ENCODE results near the gene ESYT3.

Gene ESYT3, protein sequence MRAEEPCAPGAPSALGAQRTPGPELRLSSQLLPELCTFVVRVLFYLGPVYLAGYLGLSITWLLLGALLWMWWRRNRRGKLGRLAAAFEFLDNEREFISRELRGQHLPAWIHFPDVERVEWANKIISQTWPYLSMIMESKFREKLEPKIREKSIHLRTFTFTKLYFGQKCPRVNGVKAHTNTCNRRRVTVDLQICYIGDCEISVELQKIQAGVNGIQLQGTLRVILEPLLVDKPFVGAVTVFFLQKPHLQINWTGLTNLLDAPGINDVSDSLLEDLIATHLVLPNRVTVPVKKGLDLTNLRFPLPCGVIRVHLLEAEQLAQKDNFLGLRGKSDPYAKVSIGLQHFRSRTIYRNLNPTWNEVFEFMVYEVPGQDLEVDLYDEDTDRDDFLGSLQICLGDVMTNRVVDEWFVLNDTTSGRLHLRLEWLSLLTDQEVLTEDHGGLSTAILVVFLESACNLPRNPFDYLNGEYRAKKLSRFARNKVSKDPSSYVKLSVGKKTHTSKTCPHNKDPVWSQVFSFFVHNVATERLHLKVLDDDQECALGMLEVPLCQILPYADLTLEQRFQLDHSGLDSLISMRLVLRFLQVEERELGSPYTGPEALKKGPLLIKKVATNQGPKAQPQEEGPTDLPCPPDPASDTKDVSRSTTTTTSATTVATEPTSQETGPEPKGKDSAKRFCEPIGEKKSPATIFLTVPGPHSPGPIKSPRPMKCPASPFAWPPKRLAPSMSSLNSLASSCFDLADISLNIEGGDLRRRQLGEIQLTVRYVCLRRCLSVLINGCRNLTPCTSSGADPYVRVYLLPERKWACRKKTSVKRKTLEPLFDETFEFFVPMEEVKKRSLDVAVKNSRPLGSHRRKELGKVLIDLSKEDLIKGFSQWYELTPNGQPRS

DNA sequence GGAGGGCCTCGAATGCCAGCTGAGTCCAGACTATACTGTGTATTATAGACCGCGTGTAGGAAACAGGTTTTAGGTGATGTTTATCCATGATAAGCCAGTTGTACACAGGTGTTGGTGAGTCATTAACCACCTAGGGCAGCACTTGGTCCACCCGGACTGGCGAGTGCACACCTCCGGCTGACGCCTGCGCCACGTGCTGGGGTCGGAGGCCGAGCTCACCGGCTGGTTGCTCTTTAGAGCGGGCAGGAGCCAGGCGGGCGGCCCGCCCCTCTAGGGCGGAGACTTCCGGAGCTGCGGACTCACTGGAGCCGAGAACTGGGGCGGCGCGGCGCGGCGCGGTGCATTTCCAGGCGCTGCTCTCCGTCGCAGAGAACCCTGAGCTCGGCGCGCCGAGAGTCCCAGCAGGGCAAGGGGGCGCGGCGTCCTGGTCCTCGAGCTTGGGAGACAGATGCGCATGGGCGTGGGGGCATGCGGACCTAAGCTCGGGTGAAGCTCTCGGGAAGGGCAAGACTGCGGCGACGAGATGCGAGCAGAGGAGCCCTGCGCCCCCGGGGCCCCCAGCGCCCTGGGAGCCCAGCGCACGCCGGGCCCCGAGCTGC lies at the start of gene ESYT3:
Gene ESYT3, plus strand, starts transcription at position 341 of the 599 bp plus-strand sequence. Its CDS starts 183 bp downstream, at position 524.
- peak; percentile 85 for DNase-seq

DNA sequence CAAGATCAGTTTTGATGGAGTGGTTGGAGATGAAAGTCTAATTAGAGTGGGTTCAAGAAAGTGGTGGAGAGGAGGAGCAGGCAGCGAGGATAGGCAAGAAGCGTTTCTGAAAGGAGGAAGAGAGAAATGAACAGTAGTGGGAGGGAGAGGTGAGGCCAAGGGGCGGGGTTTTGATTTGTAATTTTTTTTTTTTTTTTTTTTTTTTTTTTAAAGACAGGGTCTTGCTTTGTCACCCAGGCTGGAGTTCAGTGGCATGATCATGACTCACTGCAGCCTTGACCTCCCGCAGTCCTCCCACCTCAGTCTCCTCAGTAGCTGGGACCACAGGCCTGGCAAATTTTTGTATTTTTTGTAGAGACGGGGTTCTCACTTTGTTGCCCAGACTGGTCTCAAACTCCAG lies 49.4 kb upstream of the ESYT3 start:
- no peak for DNase-seq

GRCh38 chr3:138389144-138389601 lies 45.2 kb upstream of the ESYT3 start:
- DNase-seq, result no peak

DNA sequence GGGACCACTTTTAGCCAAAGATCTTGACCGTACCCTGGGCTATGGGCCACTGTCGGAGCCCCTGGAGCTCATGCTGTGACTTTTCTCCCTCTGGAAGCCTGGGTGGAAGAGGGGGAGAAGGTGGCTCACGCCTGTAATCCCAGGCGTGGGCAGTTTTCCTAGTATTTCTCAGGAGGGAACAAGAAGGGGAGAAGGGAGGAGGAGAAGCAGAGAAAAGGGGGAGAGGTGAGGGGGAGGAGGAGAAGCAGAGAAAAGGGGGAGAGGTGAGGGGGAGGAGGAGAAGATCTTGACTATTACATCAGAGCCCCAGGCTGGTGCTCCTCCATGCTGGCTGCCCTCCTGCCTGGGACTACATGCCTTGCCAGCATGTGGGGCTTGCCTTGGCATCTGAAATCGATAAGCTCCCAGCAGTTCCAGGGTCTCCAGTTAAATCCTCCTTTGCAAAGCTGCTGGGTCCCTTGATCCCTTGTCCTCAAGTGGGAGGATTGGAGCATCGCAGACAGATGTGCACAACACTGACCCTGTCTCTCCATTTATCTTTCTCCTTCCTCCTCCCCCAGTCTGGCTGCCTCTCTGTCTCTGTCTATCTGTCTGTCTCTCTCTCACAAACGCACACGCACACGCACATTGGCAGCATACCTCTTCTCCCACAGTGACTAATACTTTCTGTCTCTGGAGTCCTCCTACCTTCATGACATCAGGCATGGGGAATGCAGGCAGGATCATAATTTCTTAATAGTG lies 44.4 kb upstream of the ESYT3 start:
- DNase-seq, result no peak

- DNase-seq, result no peak
Observed at GRCh38 chr3:138390582-138390932, 43.9 kb upstream of the ESYT3 start.

DNA sequence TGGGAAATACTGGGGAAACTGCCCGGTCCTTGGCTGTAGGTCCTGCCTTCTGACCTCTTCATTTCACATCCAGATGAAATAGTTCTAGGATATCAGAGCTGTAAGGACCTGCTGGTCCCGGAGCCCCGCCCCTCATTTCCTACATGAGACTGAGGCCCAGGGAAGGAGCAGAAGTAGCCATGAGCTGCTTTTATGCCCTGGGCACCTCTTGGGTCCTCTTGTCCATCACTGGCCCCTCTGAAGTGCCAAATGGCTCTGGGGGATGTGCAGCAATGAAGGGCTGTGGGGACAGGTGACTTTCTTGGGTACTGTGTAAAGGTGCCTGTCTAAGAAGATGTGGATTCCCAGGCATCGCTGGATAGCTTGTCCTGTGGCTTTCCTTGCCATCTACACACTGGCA lies 40.3 kb upstream of the ESYT3 start:
- no peak for DNase-seq

DNA sequence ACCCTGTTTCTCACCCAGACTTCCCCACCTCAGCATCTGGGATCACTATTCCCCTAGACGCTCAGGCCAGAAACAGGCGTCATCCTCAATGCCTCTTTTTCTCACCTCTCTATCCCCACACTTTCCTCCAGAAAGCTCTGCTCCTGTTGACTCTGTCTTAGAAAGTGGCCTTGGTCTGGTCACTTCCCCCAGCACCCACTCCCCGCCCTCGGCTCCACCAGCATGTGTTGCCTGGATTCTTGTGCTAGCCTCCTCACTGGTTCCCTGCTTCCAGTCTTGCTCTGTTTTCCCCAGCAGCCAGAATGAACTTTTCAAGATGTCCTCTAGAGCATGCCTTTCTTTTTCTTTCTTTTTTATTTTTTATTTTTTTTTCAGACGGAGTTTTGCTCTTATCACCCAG lies 39.7 kb upstream of the ESYT3 start:
- DNase-seq, result no peak

- DNase-seq, result no peak
Observed at GRCh38 chr3:138395865-138396751, 38.3 kb upstream of the ESYT3 start.

DNA sequence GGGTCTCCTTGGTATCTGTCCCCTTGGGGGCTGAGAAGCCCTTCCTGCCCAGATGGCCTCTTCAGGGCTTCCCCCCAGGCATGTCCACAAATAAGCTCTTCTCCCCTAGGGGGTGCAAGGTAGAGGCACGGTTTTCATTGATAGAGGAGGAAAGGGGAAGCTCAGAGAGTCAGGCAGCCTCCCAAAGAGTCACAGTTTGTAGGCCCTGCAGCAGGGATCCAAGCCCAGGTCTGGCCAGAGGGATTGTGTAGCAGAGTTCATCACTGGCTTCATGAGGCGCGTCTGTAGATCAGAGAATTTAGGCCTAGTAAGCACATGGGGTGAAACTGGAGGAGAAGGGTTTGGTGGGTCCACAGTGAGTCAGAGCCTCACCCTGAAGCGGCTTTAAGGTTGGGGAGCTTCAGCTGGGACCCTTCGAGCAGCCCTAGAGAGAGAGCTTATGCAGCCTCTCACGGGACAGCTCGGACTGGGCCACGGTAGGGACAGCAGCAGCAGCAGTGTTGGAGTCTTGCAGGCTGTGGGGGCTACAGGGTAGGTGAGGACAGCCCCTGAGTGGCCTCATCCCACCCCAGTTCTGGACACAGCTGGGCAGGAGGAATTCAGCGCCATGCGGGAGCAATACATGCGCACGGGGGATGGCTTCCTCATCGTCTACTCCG lies 37.5 kb upstream of the ESYT3 start:
- DNase-seq, result no peak

DNA sequence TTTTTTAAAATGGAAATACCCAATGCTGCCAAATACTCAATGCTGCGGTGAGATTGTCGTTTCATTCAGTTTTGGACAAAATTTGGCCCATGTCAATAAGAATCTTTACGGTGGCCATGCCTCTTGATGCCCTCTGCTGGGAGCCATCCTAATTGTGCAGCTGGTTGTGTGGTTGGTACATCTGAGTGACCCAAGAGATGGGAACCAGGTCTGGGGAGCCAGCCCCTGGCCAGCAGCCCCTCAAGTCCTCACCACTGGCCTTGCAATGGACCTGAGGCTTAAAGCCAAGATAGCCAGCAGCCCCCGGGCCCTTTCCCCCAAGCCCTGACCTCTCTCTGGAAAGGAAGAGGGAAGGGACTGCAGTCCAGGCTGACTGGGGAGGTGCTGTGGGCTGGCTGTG lies 36.4 kb upstream of the ESYT3 start:
- DNase-seq, result no peak

GRCh38 chr3:138398791-138399575 lies 35.4 kb upstream of the ESYT3 start:
- DNase-seq, result no peak

DNA sequence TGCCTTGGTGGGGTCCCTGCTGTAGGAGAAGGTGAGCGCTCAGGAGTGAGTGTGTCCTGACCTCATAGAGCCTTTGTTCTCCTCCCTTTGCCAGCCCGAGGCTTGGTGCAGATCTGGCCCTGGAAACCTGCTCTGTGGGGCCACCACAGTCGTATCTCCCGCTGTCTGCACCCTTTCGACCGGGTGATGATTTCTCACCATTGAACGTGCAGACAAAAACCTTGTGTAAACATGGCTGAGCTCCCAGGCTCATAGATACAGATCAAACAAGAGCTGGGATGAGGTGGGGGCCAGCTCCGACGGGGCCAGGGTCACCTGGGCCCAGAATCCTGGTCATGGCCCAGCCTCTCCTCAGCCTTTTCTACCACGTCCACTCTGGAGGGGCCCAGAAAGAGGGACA lies 34.6 kb upstream of the ESYT3 start:
- no peak for DNase-seq

- DNase-seq, result no peak
Observed at GRCh38 chr3:138400651-138401070, 33.8 kb upstream of the ESYT3 start.

DNA sequence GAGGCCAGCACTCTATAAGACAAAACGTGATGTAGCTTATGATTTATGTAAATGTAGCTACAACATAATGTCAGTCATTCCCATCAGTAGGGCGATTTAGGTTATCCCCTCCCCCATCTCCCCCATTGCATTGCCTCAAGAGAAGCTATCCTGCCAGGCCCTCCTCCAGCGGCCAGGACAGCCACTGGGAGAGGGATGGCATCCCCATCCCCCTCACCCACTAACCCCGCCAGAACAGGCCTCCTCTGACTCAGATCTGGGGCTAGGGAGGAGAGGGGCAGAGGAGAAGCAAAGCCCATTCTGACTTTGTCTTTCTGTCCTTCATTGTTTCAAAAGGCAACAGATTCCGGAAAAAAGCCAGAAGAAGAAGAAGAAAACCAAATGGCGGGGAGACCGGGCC lies 32.6 kb upstream of the ESYT3 start:
- DNase-seq, result no peak

DNA sequence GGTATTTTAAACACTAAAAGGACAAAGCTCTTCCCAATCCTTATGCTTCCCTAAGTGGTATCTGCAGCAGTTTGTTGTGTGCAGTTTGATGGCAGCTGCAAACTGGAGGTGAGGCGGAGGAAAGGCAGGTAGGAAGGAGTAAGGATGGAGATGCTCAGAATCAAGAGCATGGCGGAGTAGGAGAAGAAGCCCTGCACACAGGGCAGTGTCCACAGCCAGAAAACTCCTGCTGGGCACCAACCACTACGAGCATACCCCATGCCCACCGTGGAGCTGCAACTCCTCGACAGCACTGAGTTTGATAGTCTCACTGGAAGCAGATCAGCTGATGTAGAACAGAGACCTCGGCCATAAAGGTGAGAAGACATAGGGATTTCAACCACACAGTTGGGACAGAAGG lies 30.3 kb upstream of the ESYT3 start:
- DNase-seq, result no peak

- DNase-seq, result no peak
Observed at GRCh38 chr3:138405001-138405400, 29.4 kb upstream of the ESYT3 start.

GRCh38 chr3:138405486-138405885 lies 28.9 kb upstream of the ESYT3 start:
- no peak for DNase-seq

DNA sequence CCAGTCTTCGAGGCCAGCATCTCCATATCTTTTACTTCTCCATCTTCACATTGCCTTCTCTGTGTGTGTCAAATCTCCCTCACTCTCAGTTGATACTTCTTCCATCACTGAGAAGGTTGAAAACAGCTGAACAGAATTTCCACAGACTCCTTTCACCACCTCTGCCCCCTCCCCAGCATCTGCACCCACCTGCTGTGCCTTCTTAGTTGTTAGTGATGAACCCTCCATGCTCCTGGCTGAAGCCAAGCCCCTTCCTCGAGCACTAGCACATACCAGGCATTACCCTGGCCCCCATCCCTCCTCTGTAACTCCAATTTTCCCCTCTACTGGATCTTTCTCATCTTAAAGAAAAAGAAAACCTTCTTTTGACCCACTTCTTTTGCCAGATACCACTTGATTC lies 27.8 kb upstream of the ESYT3 start:
- no peak for DNase-seq

- no peak for DNase-seq
Observed at GRCh38 chr3:138407236-138407907, 27.0 kb upstream of the ESYT3 start.
